Left lung (tissue), 10 donors: Measurements from ENCODE around the gene BCAP31. TPM values are rescaled to one million over a fixed set of nuclear protein-coding genes. Genes with fewer than 3 reads are reported as not detected.

Experiments used
- ATAC-seq: fragments of 200-7000 bp; cut with Tn5 transposase; one replicate; pipeline ENCODE4 v1.9.1; 2020; ENCODE audit warnings: moderate library complexity
- DNase-seq, 4 donors: peaks; one replicate each; pipeline ENCODE4 v3.0.0-alpha.2; 2013 to 2020
- H3K27ac ChIP-seq, 2 donors: fragments of 200-600 bp; sonication (generic) in 1 of 2; one replicate each; pipeline versions ENCODE4 v1.5.0 to v1.8.0; 2020 to 2021
- H3K27me3 ChIP-seq, 2 donors: fragments of 200-600 bp; sonication (generic) in 1 of 2; one replicate each; pipeline versions ENCODE4 v1.5.0 to v1.8.0; 2020 to 2021
- H3K36me3 ChIP-seq, 2 donors: fragments of 200-600 bp; sonication (generic) in 1 of 2; one replicate each; pipeline versions ENCODE4 v1.5.0 to v1.8.0; 2020 to 2021
- H3K4me1 ChIP-seq, 2 donors: fragments of 200-600 bp; one replicate each; pipeline ENCODE4 v1.8.0; 2021
- H3K4me3 ChIP-seq, 2 donors: fragments of 200-600 bp; sonication (generic) in 1 of 2; one replicate each; pipeline versions ENCODE4 v1.5.0 to v1.8.0; 2020 to 2021; ENCODE audit warnings: mild to moderate bottlenecking in 1 of 2
- H3K9me3 ChIP-seq, 2 donors: fragments of 200-600 bp; sonication (generic) in 1 of 2; one replicate each; pipeline versions ENCODE4 v1.5.0 to v1.8.0; 2020 to 2021
- CTCF ChIP-seq, 2 donors: fragments of 200-600 bp; sonication (generic) in 1 of 2; IDR thresholded peaks; one replicate each; pipeline versions ENCODE4 v1.5.0 to v1.8.0; 2021; ENCODE audit warnings: antibody characterized with exemption in 2 of 2
- intact Hi-C, 2 donors: fragments of 100-400 bp; cut with DNase I; formaldehyde crosslinking; loops; one replicate each; pipeline versions ENCODE4 v1.11.2 to v1.14.2; 2022
- polyA plus RNA-seq, 6 donors: library from polyadenylated mRNA; unstranded; fragments of 120-200 nt; gene quantifications; one replicate each; pipeline ENCODE4 v1.2.1, GENCODE V29; 2013; ENCODE audit not compliant: insufficient read length in 6 of 6
- total RNA-seq, 2 donors: library from RNA; stranded (reverse); fragmentation: NEBNext Ultra II Directional; extraction: Animal tissue kit (Norgen Biotek cat#: 25700); gene quantifications; one replicate each; pipeline ENCODE4 v1.2.1, GENCODE V29; 2021
- donor health status: DM: no; HTN: yes; CAD: no.
- donor health status: DM: no; HTN: no; CAD: no.

BCAP31 gene
- total and polyA plus RNA-seq, 8 donors = 126 to 243 (median 138) TPM

DNA sequence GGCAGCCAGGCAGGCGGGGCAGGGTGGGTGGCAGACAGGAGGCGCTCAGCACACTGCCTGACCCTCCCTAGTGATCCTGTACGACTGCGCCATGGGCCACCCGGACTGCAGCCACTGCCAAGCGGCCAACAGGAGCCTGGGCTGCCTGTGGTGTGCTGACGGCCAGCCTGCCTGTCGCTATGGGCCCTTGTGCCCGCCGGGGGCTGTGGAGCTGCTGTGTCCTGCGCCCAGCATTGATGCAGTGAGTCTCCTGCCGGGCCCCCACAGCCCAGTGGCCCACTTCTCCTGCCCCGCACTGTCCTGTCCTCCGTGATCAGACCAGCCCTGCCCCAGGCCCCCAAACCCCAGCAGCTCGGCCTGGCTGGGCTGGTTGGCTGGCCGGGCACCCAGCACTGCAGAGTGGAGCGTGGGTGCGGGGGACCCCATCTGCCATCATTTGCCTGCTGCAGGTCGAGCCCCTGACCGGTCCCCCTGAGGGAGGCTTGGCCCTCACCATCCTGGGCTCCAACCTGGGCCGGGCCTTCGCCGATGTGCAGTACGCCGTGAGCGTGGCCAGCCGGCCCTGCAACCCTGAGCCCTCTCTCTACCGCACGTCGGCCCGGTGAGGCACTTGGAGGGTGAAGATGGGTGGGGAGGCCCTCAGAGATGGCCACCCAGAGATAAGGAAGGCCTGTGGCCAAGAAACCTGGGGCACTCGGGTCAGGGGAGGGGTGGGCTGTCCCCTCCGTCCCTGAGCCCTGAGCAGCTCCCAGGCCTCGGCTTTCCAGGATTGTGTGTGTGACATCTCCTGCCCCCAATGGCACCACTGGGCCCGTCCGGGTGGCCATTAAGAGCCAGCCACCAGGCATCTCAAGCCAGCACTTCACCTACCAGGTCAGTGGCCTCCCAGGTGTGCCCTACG, 47.5 kb upstream of the BCAP31 start:
- ATAC-seq (no peak), DNase-seq (peak in 1 of 4 donors; percentile 63)
- H3K4me3 ChIP-seq = no peak overlapping the region
- no peak for TF ChIP-seq CTCF (IDR thresholded peaks at IDR 0.05)
- H3K36me3 ChIP-seq = no peaks in the 10 kb centered on the region
- H3K4me1 ChIP-seq = no peaks in the 10 kb centered on the region
- no peak overlapping the region for H3K27ac ChIP-seq
- intact Hi-C loops = no loop called here
- no peaks in the 10 kb centered on the region for H3K9me3 ChIP-seq
- no peaks in the 10 kb centered on the region for H3K27me3 ChIP-seq

GRCh38 chrX:153770601-153771414, 46.6 kb upstream of the BCAP31 start:
- intact Hi-C loops = no loop called here
- H3K27ac ChIP-seq = no peak overlapping the region
- DNase-seq (peak in 1 of 4 donors; percentile 34), ATAC-seq (no peak)
- no peaks in the 10 kb centered on the region for H3K9me3 ChIP-seq
- H3K36me3 ChIP-seq = no peaks in the 10 kb centered on the region
- H3K27me3 ChIP-seq = no peaks in the 10 kb centered on the region
- TF ChIP-seq CTCF (IDR thresholded peaks at IDR 0.05) = no peak
- no peak overlapping the region for H3K4me3 ChIP-seq
- no peaks in the 10 kb centered on the region for H3K4me1 ChIP-seq

DNA sequence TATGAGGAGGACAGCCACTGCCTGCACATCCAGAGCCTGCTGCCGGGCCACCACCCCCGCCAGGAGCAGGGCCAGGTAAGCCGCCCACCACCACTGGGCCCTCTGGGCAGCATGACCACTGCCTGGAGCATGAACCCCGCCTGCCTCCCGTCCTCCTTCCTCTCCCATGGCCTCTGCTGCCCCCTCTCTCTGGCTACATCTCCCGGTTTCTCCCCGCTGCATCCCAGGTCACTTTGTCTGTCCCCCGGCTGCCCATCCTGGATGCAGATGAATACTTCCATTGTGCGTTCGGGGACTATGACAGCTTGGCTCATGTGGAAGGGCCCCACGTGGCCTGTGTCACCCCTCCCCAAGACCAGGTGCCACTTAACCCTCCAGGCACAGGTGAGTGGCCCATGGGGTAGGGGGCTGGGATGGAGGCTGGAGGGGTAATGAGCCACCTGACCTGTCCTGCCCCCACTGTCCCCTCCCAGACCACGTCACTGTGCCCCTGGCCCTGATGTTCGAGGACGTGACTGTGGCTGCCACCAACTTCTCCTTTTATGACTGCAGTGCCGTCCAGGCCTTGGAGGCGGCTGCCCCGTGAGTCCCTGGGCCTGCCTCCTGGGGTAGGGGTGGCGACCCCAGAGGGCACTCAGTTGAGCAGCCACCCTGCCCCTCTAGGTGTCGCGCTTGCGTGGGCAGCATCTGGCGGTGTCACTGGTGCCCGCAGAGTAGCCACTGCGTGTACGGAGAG, 45.8 kb upstream of the BCAP31 start:
- H3K27me3 ChIP-seq = no peaks in the 10 kb centered on the region
- no peaks in the 10 kb centered on the region for H3K36me3 ChIP-seq
- ATAC-seq = no peak
- no peak overlapping the region for H3K27ac ChIP-seq
- H3K4me1 ChIP-seq = no peaks in the 10 kb centered on the region
- intact Hi-C loops = loop anchor here in 1 of 2 donors (10.0 kb wide), 1 partner anchor 175 kb away; the partner anchor contains the start of gene RENBP
- no peak for DNase-seq
- H3K9me3 ChIP-seq = no peaks in the 10 kb centered on the region
- TF ChIP-seq CTCF (IDR thresholded peaks at IDR 0.05) = no peak
- no peak overlapping the region for H3K4me3 ChIP-seq

DNA sequence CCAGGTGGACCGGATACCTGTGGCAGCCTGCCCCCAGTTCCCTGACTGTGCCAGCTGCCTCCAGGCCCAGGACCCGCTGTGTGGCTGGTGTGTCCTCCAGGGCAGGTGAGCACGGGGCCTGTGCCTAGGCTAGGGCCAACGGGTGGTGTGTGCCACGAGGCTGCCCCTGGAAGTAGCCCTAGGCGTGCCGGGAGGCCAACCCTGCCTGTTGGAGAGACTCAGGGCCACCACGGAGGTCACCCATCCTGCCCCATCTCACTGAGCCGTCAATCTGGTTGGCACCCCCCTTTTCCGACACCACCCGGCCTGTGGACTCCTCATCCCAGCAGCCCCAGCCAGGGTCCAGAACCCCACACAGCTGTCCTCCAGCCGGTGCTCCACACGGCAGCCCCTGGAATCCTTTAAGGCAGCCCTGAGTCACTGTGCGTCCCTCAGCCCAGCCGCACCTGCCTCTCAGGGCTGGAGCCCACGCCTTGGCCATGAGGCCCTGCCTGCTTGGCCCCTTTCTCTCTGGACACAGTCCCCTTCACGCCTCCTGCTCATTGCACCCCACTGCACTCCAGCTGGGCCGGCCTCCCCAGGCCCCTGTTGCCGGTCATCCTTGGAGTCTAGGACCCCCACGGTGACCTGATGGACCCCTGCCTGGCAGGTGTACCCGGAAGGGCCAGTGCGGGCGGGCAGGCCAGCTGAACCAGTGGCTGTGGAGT, 45.1 kb upstream of the BCAP31 start:
- Histone ChIP-seq H3K4me1 (peaks cover 0 to under 1% of the 10 kb centered on the region in 2 donors), H3K9me3 (no peaks in the 10 kb centered on the region), H3K27me3 (no peaks in the 10 kb centered on the region), H3K27ac (no peak overlapping the region), H3K36me3 (no peaks in the 10 kb centered on the region), H3K4me3 (no peak overlapping the region)
- TF ChIP-seq CTCF (IDR thresholded peaks at IDR 0.05) = no peak
- ATAC-seq = no peak
- intact Hi-C loops = loop anchor here in 1 of 2 donors (10.0 kb wide), 1 partner anchor 175 kb away; the partner anchor contains the start of gene RENBP
- peak in 1 of 4 donors; percentile 43 for DNase-seq
